NCI-H1417 (cell line): ENCODE data around the gene HOXD3.

Source experiments
- DNase-seq, 3 experiments: peaks; one replicate each; lab custom pipeline; 2025; lab: John Stamatoyannopoulos, UW

Gene HOXD3

GRCh38 chr2:176177580-176178037 is 20.5 kb downstream of the HOXD3 start:
- DNase-seq, result peak in 1 of 3 experiments; percentile 31

GRCh38 chr2:176178038-176178756 is 21.1 kb downstream of the HOXD3 start:
- DNase-seq, result peak; percentile 75 to 98 (median 96)

- DNase-seq, result no peak
Measured at GRCh38 chr2:176178757-176179295, 21.7 kb downstream of the HOXD3 start.

GRCh38 chr2:176181551-176181950 is 24.4 kb downstream of the HOXD3 start:
- no peak for DNase-seq

- DNase-seq, result no peak
Measured at GRCh38 chr2:176182671-176183070, 25.6 kb downstream of the HOXD3 start.

GRCh38 chr2:176184749-176185148 is 27.6 kb downstream of the HOXD3 start:
- no peak for DNase-seq

- no peak for DNase-seq
Measured at GRCh38 chr2:176186024-176186423, 28.9 kb downstream of the HOXD3 start.

GRCh38 chr2:176187200-176187898 is 30.2 kb downstream of the HOXD3 start:
- peak; percentile 22 to 76 (median 64) for DNase-seq

GRCh38 chr2:176187899-176188773 is 31.0 kb downstream of the HOXD3 start, which contains the start of gene HOXD1:
Gene HOXD1, plus strand, starts transcription at chr2:176188668. Its CDS starts 134 bp downstream, at chr2:176188802.
- peak; percentile 67 to 90 (median 89) for DNase-seq

GRCh38 chr2:176188774-176189680 is 31.9 kb downstream of the HOXD3 start:
- peak in 2 of 3 experiments; percentile 85 to 89 for DNase-seq

- DNase-seq, result peak in 2 of 3 experiments; percentile 48 to 63
Measured at GRCh38 chr2:176189681-176190641, 32.9 kb downstream of the HOXD3 start.

- DNase-seq, result peak in 1 of 3 experiments; percentile 26
Measured at GRCh38 chr2:176192351-176192750, 35.2 kb downstream of the HOXD3 start.

GRCh38 chr2:176193048-176193447 is 35.9 kb downstream of the HOXD3 start:
- DNase-seq, result peak in 1 of 3 experiments; percentile 25

- DNase-seq, result no peak
Measured at GRCh38 chr2:176199902-176200301, 42.8 kb downstream of the HOXD3 start.

- peak in 1 of 3 experiments; percentile 47 for DNase-seq
Measured at GRCh38 chr2:176200971-176201370, 43.9 kb downstream of the HOXD3 start.

- no peak for DNase-seq
Measured at GRCh38 chr2:176202491-176202890, 45.4 kb downstream of the HOXD3 start.

GRCh38 chr2:176205126-176205525 is 48.0 kb downstream of the HOXD3 start:
- DNase-seq, result no peak

GRCh38 chr2:176206136-176206535 is 49.0 kb downstream of the HOXD3 start:
- no peak for DNase-seq

- DNase-seq, result no peak
Measured at GRCh38 chr2:176206682-176207081, 49.6 kb downstream of the HOXD3 start.

- no peak for DNase-seq
Measured at GRCh38 chr2:176211110-176211509, 54.0 kb downstream of the HOXD3 start.
